Thyroid gland (tissue), 4 donors: ENCODE measurements around the gene CDPF1.

Source experiments
- POLR2A ChIP-seq, 2 donors: fragments of 450-650 bp; IDR thresholded peaks; one replicate each; pipeline ENCODE4 v1.6.1; 2017; ENCODE audit warnings: antibody characterized with exemption in 2 of 2, mild to moderate bottlenecking in 2 of 2, moderate library complexity in 1 of 2
- TF ChIP-seq, protein P1 (sequence below), 6 experiments: fragments of 200-600 bp in 3 of 6; fragments of 450-650 bp in 3 of 6; sonication (generic) in 3 of 6; IDR thresholded peaks; one replicate each; pipeline ENCODE4 v1.5.1; 2016 to 2019; ENCODE audit warnings: antibody characterized with exemption in 6 of 6, mild to moderate bottlenecking in 2 of 6, inconsistent platforms in 1 of 6, moderate library complexity in 1 of 6

DNA sequence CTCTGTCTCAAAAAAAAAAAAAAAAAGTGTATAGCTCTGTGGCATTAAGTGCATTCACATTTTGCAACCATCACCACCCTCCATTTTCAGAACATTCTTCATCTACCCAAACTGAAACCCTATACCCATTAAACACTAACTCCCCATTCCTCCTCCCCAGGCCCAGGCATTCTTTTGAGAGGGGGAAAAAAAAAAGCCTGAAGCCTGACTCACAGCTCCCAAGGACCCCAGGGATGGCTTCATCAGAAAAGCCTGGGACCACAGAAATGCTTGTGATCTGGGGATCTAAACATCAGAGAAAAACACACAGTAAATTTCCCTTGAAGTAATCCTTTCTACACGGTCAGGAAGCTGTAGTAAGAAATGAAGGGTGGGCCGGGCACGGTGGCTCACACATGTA is 35.9 kb upstream of the CDPF1 start:
- TF ChIP-seq, protein P1, sequence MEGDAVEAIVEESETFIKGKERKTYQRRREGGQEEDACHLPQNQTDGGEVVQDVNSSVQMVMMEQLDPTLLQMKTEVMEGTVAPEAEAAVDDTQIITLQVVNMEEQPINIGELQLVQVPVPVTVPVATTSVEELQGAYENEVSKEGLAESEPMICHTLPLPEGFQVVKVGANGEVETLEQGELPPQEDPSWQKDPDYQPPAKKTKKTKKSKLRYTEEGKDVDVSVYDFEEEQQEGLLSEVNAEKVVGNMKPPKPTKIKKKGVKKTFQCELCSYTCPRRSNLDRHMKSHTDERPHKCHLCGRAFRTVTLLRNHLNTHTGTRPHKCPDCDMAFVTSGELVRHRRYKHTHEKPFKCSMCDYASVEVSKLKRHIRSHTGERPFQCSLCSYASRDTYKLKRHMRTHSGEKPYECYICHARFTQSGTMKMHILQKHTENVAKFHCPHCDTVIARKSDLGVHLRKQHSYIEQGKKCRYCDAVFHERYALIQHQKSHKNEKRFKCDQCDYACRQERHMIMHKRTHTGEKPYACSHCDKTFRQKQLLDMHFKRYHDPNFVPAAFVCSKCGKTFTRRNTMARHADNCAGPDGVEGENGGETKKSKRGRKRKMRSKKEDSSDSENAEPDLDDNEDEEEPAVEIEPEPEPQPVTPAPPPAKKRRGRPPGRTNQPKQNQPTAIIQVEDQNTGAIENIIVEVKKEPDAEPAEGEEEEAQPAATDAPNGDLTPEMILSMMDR (IDR thresholded peaks at IDR 0.05): no peak
- no peak for TF ChIP-seq POLR2A (IDR thresholded peaks at IDR 0.05)
